HG03175 (cell line): ENCODE measurements around the gene NID2.

ENCODE experiments used
- ATAC-seq: cut with Tn5 transposase; IDR thresholded peaks from one replicate; pipeline ENCODE4 v1.9.1; 2021; ENCODE audit warnings: mild to moderate bottlenecking, moderate library complexity; ENCODE audit not compliant: unreplicated experiment

The NID2 gene

DNA sequence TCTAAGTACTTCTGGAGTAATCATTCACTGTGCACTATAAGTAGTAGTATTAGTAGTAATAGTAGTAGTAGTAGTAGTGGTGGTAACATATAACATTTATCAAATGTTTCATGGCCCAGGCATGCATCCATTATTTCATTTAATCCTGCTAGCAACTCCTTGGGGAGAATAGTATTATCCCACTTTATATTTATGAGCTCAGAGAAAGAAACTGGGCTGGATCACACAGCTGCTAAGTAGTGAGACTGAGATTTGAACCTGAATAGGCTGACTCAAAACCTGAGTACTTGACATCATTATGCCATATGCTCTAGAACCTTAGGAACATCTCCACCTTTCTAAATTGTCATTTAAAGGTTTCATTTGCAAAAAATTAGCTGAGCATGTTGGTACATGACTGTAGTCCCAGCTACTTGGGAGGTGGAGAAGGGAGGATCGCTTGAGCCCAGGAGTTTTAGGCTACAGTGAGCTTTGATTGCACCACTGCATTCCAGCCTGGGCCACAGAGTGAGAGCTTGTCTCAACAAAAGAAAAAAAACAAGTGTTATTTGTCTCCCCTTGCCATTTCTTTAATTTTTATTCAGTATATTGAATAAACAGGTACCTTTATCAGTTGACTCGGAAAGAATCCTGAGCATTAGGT lies 11.4 kb upstream of the NID2 start:
- no peak for ATAC-seq

DNA sequence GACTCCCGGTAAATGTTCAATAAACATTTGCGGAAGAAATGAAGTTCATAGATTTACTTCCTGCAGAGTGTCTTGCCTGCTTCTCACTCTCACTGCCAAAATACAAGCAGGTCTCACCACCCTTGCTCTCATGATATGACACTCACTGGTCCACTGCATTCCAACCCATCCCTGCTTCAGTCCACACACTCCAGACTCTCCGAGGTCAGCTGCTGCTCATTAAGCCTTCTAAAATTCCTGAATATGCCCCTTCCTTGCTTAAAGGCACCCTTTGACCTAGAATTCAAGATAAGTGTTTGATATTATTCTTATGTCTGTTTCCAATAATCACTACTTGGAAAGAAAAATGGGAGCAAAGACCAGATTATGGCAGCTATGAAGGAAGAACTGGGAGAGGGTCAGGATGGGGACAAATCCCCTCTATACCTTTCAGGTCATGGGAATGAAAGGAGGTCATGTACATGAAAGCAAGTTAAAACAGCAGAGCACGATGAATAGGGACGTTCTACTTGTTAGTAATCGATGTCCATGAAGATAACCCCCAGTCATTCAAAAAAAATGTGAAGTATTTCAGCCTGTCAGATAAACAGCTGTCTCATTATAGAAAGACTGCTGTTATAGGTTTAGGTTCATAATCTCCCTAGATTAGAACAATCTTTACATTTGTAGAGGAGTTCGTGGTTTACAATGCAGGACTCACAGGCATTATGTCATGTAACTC lies 10.5 kb upstream of the NID2 start:
- no peak for ATAC-seq

DNA sequence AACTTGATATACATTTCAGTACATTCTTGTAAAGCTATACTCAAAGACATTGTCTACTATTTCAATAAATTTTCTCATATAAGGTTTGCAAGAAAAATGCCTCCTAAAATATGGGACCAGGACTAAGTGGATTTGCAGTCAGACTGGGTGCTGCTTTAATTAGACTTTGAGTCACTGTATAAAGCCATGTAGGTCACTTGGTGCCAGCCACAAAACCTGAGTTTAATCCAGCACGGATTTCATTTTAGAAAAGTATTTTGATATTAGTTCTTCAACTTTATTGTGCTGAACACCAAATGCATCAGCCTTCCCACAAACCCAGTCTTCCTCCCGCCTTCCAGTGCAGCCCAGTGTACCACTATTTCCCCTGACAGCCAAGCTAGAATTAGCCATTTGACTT lies 9.9 kb upstream of the NID2 start:
- ATAC-seq = no peak

- ATAC-seq = no peak
Observed at GRCh38 chr14:52078095-52078531, 9.3 kb upstream of the NID2 start.

- ATAC-seq = no peak
Observed at GRCh38 chr14:52077256-52077979, 8.6 kb upstream of the NID2 start.

- no peak for ATAC-seq
Observed at GRCh38 chr14:52076334-52076733, 7.5 kb upstream of the NID2 start.

GRCh38 chr14:52075371-52075770 lies 6.5 kb upstream of the NID2 start:
- ATAC-seq = no peak

DNA sequence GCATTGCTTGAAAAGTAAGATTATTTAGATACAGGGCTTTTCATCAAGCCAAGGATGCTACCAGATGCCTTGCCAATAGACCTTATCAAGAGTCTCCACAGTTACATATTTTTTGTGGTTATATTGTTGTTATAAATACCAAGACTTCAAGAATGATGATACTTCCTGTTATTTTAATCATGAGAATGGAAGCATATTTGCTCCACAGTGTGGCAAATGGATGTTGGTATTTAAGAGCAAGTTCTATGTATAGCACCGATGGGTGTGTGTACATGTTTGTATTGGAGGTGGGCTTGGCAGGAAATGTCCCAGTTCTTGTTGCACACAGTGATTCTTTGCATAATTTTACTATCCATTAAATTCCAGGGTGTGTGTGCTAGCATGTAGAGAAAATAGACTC lies 4.4 kb upstream of the NID2 start:
- ATAC-seq = no peak

DNA sequence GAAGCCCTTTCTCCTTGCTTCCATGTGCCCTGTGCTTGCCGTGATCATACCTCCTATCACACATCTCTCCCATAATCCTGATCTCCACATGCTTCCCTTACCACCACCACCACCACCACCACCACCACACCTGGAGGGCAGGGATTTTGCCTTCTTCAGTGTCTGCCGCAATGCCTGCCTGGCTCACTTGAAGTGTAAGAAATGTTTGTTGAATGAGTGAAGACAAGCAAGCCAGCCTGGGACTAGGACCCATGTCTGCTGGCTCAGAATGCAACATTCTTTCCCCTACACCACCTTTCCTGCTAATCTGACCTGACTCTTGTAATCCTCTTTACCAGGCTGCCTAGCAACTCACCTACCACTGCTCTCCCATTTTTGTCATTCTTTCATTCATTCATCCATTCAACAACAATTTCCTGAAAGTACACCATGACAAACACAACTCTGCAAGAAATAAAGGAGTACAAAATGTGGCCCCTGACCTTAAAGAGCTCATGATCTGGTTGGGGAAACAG lies 3.5 kb upstream of the NID2 start:
- ATAC-seq = no peak

GRCh38 chr14:52071675-52072074 lies 2.8 kb upstream of the NID2 start:
- no peak for ATAC-seq

GRCh38 chr14:52070051-52070431 lies 1.2 kb upstream of the NID2 start:
- ATAC-seq = no peak

GRCh38 chr14:52069307-52070050 lies 620 bp upstream of the NID2 start:
- no peak for ATAC-seq

DNA sequence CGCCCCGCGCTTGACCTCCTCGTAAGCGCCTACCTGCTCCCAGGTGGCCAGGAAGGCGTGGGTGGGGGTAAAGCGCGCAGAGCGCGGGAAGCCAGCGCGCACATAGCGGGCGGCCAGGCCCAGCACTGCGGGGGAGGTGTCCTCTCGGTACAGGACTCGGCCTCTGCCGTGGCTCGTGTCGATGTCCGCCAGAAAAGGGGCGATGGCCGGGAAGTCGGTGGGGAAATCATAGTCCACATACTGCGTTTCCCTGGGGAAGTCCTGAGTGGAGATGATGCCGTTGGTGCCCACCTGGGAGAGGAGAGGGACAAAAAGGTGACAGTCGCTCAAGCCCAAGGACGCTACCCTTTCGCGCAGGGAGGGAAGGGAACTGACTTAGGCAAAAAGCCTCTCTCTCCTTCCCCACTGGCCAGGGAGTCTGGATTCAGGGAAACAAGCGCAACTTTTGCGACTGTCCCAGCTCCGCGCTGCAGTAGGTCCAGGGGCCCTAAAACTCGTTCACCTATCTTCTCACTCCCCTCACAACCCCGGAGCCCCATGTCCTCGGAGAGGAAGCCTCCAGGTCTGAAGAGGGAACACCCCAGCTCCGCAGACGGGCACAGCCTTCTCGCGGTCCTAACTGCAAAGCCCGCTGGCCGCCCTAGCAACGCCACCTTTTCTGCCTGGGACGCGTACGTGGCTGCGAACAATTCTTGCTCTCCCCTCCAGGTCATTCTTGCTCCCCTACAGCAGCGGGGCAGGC lies 815 bp downstream of the NID2 start:
- ATAC-seq = no peak

DNA sequence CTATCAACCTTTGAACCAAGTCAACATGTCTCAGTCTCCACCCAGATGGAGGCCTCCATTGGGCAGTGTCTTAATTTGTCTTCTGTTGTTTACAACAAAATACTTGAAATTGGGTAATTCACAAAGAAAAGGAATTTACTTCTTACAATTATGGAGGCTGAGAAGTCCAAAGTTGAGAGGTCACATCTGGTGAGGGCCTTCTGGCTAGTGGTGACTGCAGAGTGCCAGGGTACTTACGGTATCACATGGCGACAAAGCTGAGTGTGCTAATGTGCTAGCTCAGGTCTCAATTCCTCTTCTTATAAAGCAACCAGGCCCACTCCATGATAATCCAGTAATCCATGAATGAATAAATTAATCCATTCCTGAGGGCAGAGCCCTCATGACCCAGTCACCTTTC lies 4.7 kb downstream of the NID2 start:
- no peak for ATAC-seq

DNA sequence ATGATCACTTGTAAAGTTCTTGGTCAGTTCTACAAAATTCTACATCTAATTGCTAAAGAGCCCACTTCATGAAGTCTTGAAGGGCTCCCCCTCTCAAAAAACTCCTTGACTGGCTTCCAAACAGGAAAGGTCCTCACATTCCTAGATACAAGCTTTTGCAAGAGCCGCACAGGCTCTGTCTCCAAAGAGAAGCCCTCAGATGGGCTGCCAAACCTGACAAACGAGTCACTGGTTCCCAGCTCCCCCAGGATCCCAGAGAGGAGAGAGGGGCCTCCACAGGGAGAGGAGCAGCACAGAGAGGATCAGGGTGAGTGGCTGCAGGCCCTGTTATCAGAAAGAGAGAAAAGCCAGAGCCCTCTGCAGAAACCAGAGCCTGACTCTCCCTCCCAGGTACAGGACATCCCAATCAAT lies 5.8 kb downstream of the NID2 start:
- ATAC-seq = no peak

DNA sequence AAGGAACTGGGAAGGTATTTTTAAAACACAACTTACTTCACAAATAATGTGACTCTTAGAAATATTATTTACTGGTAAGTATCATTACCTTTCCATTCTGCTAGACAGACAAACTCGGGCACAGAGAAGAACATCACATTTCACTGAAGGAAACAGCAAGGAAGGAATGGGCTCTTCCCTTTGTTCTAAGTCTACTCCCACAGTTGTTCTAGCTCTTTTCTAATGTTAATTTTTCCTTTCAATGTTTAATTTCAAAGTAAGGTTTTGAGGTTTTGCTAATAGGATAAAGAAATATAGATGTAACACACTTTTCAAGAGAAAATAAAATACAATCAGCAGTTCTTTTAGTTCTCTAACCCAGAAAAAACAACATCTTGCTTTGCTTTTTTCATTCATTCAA lies 7.0 kb downstream of the NID2 start:
- ATAC-seq = no peak

- ATAC-seq = no peak
Observed at GRCh38 chr14:52061390-52061789, 7.5 kb downstream of the NID2 start.

DNA sequence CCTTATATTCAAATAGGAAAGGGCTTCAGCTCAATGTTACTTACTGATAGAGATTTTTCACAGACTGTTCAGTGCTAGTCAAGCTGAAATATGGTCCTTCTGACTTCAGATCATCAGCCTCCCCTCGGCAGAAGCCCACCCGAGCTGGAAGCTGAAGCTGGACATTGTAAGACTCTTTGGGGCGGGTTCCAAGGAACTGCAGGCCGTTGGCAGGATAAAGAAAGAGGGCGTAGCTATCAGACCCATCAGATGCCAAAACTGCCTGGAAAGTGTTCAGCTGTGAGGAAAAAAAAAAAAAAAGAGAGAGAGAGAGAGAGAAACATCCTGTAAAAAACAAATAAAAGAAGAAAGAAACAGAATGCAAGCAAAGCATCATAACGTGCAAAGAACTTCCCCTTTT lies 8.8 kb downstream of the NID2 start:
- no peak for ATAC-seq

- ATAC-seq = no peak
Observed at GRCh38 chr14:52059649-52060048, 9.2 kb downstream of the NID2 start.

GRCh38 chr14:52058341-52058740 lies 10.5 kb downstream of the NID2 start:
- ATAC-seq = no peak

- no peak for ATAC-seq
Observed at GRCh38 chr14:52055167-52055566, 13.7 kb downstream of the NID2 start.
